ENCODE data around the gene LRMDA. TPM values are rescaled to one million over a fixed set of nuclear protein-coding genes. Genes with fewer than 3 reads are reported as not detected.

The LRMDA gene
- not detected in 2 replicates for total RNA-seq (2014; rRNA removed; shearing (Covaris generic); ENCODE audit: low replicate concordance)

DNA sequence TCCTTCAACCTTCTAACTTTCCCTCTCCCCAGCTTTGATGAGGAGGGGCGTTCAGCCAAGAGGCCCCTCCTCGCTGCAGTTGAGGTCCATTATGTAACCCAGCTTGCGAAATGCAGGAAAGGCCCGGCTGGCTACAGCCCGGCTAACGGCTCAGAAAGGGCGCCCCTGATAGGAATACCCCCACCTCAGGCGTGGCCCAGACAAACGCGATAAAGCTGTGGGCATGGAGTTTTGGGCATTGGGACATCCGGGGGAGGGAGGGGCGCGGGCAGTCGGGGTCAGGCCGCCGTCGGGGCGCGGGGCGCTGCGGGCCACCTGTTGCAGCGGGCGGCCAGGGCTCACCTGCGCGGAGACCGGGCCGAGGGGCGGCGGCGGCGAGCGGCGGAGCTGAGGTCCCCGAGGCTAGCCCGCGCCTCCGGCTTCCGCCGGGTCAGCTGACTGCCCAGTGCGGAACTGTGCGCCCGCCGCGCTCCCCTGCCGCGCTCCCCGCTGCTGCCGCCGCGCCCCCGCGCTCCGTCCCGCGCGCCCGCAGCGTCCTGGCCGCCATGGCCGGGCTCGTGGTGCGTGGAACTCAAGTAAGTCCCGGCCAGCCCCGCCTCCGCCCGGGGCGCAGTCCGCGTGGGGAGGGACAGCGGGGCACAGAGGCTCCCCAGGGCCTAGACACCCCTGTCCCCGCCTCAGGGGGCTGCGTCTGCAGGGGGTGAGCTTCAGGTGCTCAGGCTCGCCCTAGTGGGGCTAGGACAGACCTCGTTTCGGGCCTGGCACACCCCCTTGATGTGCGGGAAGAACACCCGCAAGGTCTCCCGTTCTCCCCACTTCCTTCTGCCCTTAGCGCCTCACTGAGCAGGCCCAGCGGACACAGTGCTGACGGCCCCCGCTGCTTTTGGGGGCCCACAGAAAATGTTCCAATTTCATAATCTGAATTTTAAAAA is at the start of gene LRMDA:
LRMDA (plus strand) TSS at position 445 of the 932 bp plus-strand sequence.
- no peaks in the 10 kb centered on the region for H3K79me2 ChIP-seq (ENCODE audit: low read length)
- H4K20me1 ChIP-seq (ENCODE audit: insufficient read depth, low read depth, low read length) = no peaks in the 10 kb centered on the region
- no peak for DNase-seq
- H3K27ac ChIP-seq (ENCODE audit: low read length) = no peak within 1 kb of the TSS
- no peaks in the 10 kb centered on the region for H3K27me3 ChIP-seq (ENCODE audit: low read length)
- H3K9me3 ChIP-seq (ENCODE audit: low read length) = no peaks in the 10 kb centered on the region
- no peak within 1 kb of the TSS for H2AFZ ChIP-seq (ENCODE audit: low read length)
- no peaks in the 10 kb centered on the region for H3K9me2 ChIP-seq (replicated peaks; ENCODE audit: insufficient read depth, low read length)
- H3K9ac ChIP-seq (ENCODE audit: low read length) = no peak within 1 kb of the TSS
- no peaks in the 10 kb centered on the region for H3K36me3 ChIP-seq (ENCODE audit: insufficient read depth, low read length)
- no peaks in the 10 kb centered on the region for H3K4me1 ChIP-seq (ENCODE audit: low read length)
- H3K4me2 ChIP-seq (ENCODE audit: low read depth, low read length, poor library complexity, severe bottlenecking) = no peak within 1 kb of the TSS
- H3K4me3 ChIP-seq (ENCODE audit: low read length) = no peak within 1 kb of the TSS

DNA sequence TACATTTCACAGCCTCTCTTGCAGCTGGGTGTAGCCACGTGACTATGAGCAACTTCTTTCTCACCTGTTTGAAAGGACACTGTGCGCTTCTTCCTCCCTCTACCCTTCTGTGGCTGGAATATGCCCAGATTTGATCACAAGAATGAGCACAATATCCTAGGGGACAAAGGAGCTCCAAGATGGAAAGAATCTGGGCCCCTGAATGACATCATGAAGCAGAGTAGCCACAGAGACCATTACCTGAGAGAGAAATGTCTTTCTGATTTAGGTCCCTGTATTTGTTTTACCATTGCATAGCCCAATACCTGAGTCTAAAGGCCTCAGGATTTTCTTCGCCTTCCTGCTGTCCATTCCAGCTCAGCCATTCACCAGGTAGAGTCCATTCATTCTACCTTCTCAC is 45.3 kb upstream of the LRMDA start:
- no peaks in the 10 kb centered on the region for H3K79me2 ChIP-seq (ENCODE audit: low read length)
- DNase-seq = no peak
- H3K4me1 ChIP-seq (ENCODE audit: low read length) = no peaks in the 10 kb centered on the region
- no peaks in the 10 kb centered on the region for H3K36me3 ChIP-seq (ENCODE audit: insufficient read depth, low read length)
- H3K4me2 ChIP-seq (ENCODE audit: low read depth, low read length, poor library complexity, severe bottlenecking) = no peak overlapping the region
- H3K27ac ChIP-seq (ENCODE audit: low read length) = no peak overlapping the region
- H2AFZ ChIP-seq (ENCODE audit: low read length) = no peak overlapping the region
- no peaks in the 10 kb centered on the region for H3K27me3 ChIP-seq (ENCODE audit: low read length)
- no peaks in the 10 kb centered on the region for H4K20me1 ChIP-seq (ENCODE audit: insufficient read depth, low read depth, low read length)
- H3K9me2 ChIP-seq (replicated peaks; ENCODE audit: insufficient read depth, low read length) = no peaks in the 10 kb centered on the region
- no peak overlapping the region for H3K9ac ChIP-seq (ENCODE audit: low read length)
- H3K9me3 ChIP-seq (ENCODE audit: low read length) = no peaks in the 10 kb centered on the region
- H3K4me3 ChIP-seq (ENCODE audit: low read length) = no peak overlapping the region

DNA sequence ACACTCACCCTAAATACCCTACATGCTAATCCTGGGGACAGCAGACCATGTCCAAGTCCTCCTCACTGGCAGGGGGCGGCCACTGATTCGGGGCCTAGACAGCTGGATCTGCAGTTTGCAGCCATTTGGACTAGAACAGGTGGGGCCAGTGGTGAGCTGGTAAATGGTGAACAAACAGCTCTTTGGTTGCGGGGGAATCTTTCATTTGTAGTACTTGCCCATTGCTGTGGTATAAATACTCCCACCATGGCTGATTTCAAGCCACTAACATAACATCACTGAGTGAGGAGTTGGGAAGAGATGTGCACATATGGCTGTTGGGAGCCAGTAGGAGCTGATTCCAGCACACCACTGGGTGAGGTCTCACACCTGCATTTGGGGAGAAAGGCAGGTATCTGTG is 43.3 kb upstream of the LRMDA start:
- no peaks in the 10 kb centered on the region for H4K20me1 ChIP-seq (ENCODE audit: insufficient read depth, low read depth, low read length)
- no peak overlapping the region for H3K27ac ChIP-seq (ENCODE audit: low read length)

DNA sequence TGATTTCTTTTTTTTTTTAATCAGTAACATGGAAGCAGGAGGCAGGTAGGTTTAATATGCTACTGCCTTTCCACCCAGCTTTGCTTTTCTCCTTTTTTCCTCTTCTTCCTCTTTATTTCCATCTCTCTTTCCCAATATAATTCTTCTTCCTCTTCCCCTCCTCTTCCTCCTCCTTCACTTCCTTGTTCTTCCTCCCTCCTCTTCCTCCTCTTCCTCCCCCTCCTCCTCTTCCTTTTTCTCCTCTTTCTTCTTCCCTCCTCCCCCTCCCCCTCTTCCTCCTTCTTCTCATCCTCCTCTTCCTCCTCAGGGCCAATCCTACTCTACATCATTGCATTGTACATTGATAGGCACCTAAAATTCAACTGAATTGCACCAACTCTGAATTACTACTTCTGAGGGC is 41.2 kb upstream of the LRMDA start:
- Histone ChIP-seq H3K9me3 (ENCODE audit: low read length) (no peaks in the 10 kb centered on the region), H3K27ac (ENCODE audit: low read length) (no peak overlapping the region), H3K9me2 (replicated peaks; ENCODE audit: insufficient read depth, low read length) (no peaks in the 10 kb centered on the region), H3K9ac (ENCODE audit: low read length) (no peak overlapping the region), H3K4me1 (ENCODE audit: low read length) (no peaks in the 10 kb centered on the region), H3K27me3 (ENCODE audit: low read length) (no peaks in the 10 kb centered on the region), H3K79me2 (ENCODE audit: low read length) (no peaks in the 10 kb centered on the region), H2AFZ (ENCODE audit: low read length) (no peak overlapping the region), H3K36me3 (ENCODE audit: insufficient read depth, low read length) (no peaks in the 10 kb centered on the region), H3K4me2 (ENCODE audit: low read depth, low read length, poor library complexity, severe bottlenecking) (no peak overlapping the region), H3K4me3 (ENCODE audit: low read length) (no peak overlapping the region), H4K20me1 (ENCODE audit: insufficient read depth, low read depth, low read length) (no peaks in the 10 kb centered on the region)
- DNase-seq = no peak

More for the DNA sequence above, 43.3 kb upstream of the LRMDA start:
- H3K36me3 ChIP-seq (ENCODE audit: insufficient read depth, low read length) = no peaks in the 10 kb centered on the region
- no peak overlapping the region for H3K9ac ChIP-seq (ENCODE audit: low read length)
- no peaks in the 10 kb centered on the region for H3K9me3 ChIP-seq (ENCODE audit: low read length)
- H3K4me1 ChIP-seq (ENCODE audit: low read length) = no peaks in the 10 kb centered on the region
- no peaks in the 10 kb centered on the region for H3K27me3 ChIP-seq (ENCODE audit: low read length)
- no peak overlapping the region for H2AFZ ChIP-seq (ENCODE audit: low read length)
- DNase-seq = no peak
- H3K4me3 ChIP-seq (ENCODE audit: low read length) = no peak overlapping the region
- H3K4me2 ChIP-seq (ENCODE audit: low read depth, low read length, poor library complexity, severe bottlenecking) = no peak overlapping the region
- no peaks in the 10 kb centered on the region for H3K79me2 ChIP-seq (ENCODE audit: low read length)
- no peaks in the 10 kb centered on the region for H3K9me2 ChIP-seq (replicated peaks; ENCODE audit: insufficient read depth, low read length)

DNA sequence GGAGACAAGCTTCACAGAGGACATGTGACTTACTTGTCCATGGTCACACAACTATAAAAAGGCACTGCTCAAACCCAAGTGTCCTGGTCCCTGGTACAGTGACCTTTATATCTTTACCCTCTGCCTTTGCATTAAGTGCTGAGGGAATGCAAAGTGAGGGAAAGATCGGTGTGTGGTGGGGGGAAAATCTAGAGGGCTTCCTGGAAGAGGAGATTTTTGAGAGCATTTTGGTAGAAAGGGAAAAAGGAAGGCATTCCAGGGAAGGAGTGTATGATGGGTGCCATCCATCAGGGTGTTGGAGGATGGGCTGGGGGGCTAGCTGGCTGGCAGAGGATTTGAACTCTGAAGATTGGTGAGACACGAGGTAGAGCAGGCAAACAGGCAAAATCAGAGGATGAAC is 39.2 kb upstream of the LRMDA start:
- Histone ChIP-seq H4K20me1 (ENCODE audit: insufficient read depth, low read depth, low read length) (no peaks in the 10 kb centered on the region), H3K79me2 (ENCODE audit: low read length) (no peaks in the 10 kb centered on the region), H3K27me3 (ENCODE audit: low read length) (no peaks in the 10 kb centered on the region), H3K4me3 (ENCODE audit: low read length) (no peak overlapping the region), H3K36me3 (ENCODE audit: insufficient read depth, low read length) (no peaks in the 10 kb centered on the region), H3K27ac (ENCODE audit: low read length) (no peak overlapping the region), H2AFZ (ENCODE audit: low read length) (no peak overlapping the region), H3K4me1 (ENCODE audit: low read length) (no peaks in the 10 kb centered on the region), H3K4me2 (ENCODE audit: low read depth, low read length, poor library complexity, severe bottlenecking) (no peak overlapping the region), H3K9ac (ENCODE audit: low read length) (no peak overlapping the region), H3K9me3 (ENCODE audit: low read length) (no peaks in the 10 kb centered on the region), H3K9me2 (replicated peaks; ENCODE audit: insufficient read depth, low read length) (no peaks in the 10 kb centered on the region)
- DNase-seq = no peak

DNA sequence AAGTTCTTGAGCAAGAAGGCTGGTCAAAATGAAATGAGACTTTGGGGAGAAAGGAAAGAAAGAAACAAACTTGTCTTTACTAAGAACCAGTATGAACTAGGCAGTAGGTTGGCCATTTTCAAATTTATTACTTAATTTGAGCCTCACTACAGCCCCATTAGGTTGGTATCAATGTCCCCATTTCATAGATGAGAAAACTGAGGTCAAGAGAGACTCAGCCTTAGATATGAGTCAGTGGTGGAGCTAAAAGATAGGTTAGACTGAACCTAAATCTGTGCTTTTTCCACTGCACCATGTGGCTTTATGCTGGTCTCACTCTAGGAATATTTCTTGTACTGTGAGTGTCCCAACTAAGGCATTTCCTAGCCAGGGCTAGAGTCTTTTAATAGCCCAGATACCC is 38.7 kb upstream of the LRMDA start:
- H3K4me1 ChIP-seq (ENCODE audit: low read length) = no peaks in the 10 kb centered on the region
- no peak overlapping the region for H3K4me2 ChIP-seq (ENCODE audit: low read depth, low read length, poor library complexity, severe bottlenecking)
- no peak for DNase-seq
- no peaks in the 10 kb centered on the region for H3K36me3 ChIP-seq (ENCODE audit: insufficient read depth, low read length)
- no peaks in the 10 kb centered on the region for H3K9me3 ChIP-seq (ENCODE audit: low read length)
- no peak overlapping the region for H3K4me3 ChIP-seq (ENCODE audit: low read length)
- H2AFZ ChIP-seq (ENCODE audit: low read length) = no peak overlapping the region
- H4K20me1 ChIP-seq (ENCODE audit: insufficient read depth, low read depth, low read length) = no peaks in the 10 kb centered on the region
- H3K79me2 ChIP-seq (ENCODE audit: low read length) = no peaks in the 10 kb centered on the region
- H3K27ac ChIP-seq (ENCODE audit: low read length) = no peak overlapping the region
- no peaks in the 10 kb centered on the region for H3K27me3 ChIP-seq (ENCODE audit: low read length)
- H3K9me2 ChIP-seq (replicated peaks; ENCODE audit: insufficient read depth, low read length) = no peaks in the 10 kb centered on the region
- H3K9ac ChIP-seq (ENCODE audit: low read length) = no peak overlapping the region

DNA sequence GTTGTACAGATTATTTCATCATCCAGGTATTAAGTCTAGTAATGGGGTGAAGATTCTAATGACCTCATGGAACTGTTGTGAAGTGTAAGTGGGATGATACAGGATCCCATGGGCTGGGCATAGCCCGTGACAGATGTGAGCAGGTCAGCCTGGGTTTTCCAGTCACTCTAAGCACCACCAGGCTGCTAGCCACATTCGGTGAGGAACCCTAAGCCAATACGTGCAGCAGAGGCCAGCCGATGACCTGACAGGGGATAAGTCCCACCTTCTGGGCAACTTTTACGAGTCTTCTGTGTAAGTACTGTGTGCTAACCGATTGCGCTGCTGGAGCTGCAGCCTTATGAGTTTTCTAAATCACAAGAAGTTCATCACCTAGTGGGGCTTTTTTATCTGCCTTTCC is 37.2 kb upstream of the LRMDA start:
- Histone ChIP-seq H3K27ac (ENCODE audit: low read length) (no peak overlapping the region), H3K4me2 (ENCODE audit: low read depth, low read length, poor library complexity, severe bottlenecking) (no peak overlapping the region), H2AFZ (ENCODE audit: low read length) (no peak overlapping the region), H3K79me2 (ENCODE audit: low read length) (no peaks in the 10 kb centered on the region), H3K4me3 (ENCODE audit: low read length) (no peak overlapping the region), H4K20me1 (ENCODE audit: insufficient read depth, low read depth, low read length) (no peaks in the 10 kb centered on the region), H3K27me3 (ENCODE audit: low read length) (no peaks in the 10 kb centered on the region), H3K36me3 (ENCODE audit: insufficient read depth, low read length) (no peaks in the 10 kb centered on the region), H3K4me1 (ENCODE audit: low read length) (no peaks in the 10 kb centered on the region), H3K9me3 (ENCODE audit: low read length) (no peaks in the 10 kb centered on the region), H3K9ac (ENCODE audit: low read length) (no peak overlapping the region), H3K9me2 (replicated peaks; ENCODE audit: insufficient read depth, low read length) (no peaks in the 10 kb centered on the region)
- DNase-seq = no peak

DNA sequence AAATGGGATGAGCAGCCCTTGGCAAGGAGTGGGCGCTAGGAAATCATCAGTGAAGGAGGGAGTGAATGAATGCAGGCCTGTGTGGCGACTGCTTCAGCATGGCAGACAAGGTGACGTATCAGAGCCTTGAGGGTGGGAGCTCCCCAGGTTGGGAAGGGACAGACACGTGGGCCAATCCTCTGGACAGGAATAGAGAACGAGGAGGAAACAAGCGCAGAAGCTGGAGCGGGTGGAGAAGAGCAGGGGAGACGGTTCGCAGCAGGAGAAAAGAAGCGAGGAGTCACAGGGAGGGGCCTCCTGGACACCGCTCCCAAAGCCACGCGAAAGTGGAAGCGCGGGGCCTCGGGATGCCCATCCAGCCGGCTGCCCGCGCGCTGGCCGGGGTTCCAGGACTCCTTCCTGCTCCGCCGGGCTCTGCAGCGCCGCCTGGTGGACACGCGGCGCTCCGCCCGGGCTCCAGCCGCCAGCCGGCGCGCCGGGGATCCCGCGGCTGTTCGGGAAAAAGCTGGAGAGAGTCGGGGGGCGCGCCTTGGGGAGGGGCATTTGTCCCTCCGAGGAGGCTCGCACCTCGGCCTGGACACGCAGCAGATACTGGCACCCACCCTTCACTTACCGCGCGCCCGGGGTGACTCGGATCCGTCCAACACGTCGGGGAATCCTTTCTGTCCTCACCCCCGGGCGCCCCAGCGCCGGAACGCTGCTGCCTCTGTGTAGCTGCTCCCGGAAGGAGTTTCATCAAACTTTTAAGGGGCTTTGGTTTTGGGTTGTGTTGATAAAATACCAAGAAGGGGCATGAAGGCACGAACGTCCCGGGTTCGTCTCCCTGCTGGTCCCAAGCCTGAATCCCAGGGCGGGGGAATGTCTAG is 36.1 kb upstream of the LRMDA start:
- DNase-seq = no peak
- H3K27me3 ChIP-seq (ENCODE audit: low read length) = no peaks in the 10 kb centered on the region
- H2AFZ ChIP-seq (ENCODE audit: low read length) = no peak overlapping the region
- no peaks in the 10 kb centered on the region for H3K9me2 ChIP-seq (replicated peaks; ENCODE audit: insufficient read depth, low read length)
- H3K4me2 ChIP-seq (ENCODE audit: low read depth, low read length, poor library complexity, severe bottlenecking) = no peak overlapping the region
- H3K9ac ChIP-seq (ENCODE audit: low read length) = no peak overlapping the region
- H3K9me3 ChIP-seq (ENCODE audit: low read length) = no peaks in the 10 kb centered on the region
- no peak overlapping the region for H3K27ac ChIP-seq (ENCODE audit: low read length)
- H3K36me3 ChIP-seq (ENCODE audit: insufficient read depth, low read length) = no peaks in the 10 kb centered on the region
- H3K4me3 ChIP-seq (ENCODE audit: low read length) = no peak overlapping the region
- H3K4me1 ChIP-seq (ENCODE audit: low read length) = no peaks in the 10 kb centered on the region
- H3K79me2 ChIP-seq (ENCODE audit: low read length) = no peaks in the 10 kb centered on the region
- H4K20me1 ChIP-seq (ENCODE audit: insufficient read depth, low read depth, low read length) = no peaks in the 10 kb centered on the region
